HG03571 (cell line): Measurements from ENCODE around the gene MORN1.
"Not testable (repeated sequence)": the region's sequence is repeated elsewhere in the genome, so short reads cannot be mapped to it uniquely, and the experiment has no call there.

Experiments used
- ATAC-seq: cut with Tn5 transposase; IDR thresholded peaks from one replicate; pipeline ENCODE4 v1.9.1; 2021; ENCODE audit not compliant: unreplicated experiment

MORN1 gene

GRCh38 chr1:2297246-2298011 lies 93.9 kb downstream of the MORN1 start:
- ATAC-seq = no peak

DNA sequence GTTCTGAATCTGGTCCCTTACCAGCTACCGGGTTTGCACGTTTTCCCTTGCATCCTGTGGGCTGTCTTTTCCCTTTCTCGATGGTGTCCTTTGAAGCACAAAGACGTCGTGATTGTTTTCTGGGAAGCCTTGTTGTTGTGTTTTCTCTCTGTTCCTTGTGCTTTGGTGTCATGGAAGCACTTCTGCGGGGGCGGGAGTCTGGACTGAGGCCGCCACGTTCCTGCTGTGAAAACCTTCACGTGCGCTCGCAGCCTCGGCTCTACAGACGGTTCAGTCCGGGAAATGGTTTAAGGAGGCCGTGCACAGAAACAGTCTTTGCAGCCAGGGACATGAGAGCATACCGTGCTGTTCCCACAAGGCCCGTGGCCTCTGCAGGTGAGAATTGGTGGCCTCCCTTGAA lies 94.7 kb downstream of the MORN1 start:
- ATAC-seq = no peak

GRCh38 chr1:2296211-2296610 lies 95.1 kb downstream of the MORN1 start:
- ATAC-seq = not testable (repeated sequence)

- no peak for ATAC-seq
Observed at GRCh38 chr1:2295526-2295925, 95.8 kb downstream of the MORN1 start.

- no peak for ATAC-seq
Observed at GRCh38 chr1:2294725-2295078, 96.7 kb downstream of the MORN1 start.

- ATAC-seq = no peak
Observed at GRCh38 chr1:2294033-2294724, 97.2 kb downstream of the MORN1 start.

GRCh38 chr1:2292725-2293450 lies 98.5 kb downstream of the MORN1 start:
- ATAC-seq = no peak

DNA sequence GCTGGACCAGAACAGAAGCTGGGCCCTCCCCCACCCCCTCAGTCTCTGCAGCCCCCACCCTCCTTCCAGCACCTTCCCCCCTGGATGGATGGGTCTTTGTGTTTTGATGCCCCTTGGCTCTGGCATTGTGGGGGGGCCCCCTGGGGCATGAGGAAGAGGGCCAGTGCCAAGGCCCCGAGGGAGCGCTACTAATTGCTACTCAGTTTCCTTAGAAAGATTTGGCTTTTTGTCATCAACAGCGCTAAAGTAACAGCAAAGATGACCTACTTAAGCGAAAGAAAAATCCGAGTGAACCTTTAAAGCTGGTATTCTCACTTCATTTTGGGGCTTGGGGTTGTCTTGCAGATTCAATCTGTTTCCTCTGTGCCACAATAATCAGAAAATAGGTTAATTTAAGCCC lies 99.8 kb downstream of the MORN1 start:
- no peak for ATAC-seq

DNA sequence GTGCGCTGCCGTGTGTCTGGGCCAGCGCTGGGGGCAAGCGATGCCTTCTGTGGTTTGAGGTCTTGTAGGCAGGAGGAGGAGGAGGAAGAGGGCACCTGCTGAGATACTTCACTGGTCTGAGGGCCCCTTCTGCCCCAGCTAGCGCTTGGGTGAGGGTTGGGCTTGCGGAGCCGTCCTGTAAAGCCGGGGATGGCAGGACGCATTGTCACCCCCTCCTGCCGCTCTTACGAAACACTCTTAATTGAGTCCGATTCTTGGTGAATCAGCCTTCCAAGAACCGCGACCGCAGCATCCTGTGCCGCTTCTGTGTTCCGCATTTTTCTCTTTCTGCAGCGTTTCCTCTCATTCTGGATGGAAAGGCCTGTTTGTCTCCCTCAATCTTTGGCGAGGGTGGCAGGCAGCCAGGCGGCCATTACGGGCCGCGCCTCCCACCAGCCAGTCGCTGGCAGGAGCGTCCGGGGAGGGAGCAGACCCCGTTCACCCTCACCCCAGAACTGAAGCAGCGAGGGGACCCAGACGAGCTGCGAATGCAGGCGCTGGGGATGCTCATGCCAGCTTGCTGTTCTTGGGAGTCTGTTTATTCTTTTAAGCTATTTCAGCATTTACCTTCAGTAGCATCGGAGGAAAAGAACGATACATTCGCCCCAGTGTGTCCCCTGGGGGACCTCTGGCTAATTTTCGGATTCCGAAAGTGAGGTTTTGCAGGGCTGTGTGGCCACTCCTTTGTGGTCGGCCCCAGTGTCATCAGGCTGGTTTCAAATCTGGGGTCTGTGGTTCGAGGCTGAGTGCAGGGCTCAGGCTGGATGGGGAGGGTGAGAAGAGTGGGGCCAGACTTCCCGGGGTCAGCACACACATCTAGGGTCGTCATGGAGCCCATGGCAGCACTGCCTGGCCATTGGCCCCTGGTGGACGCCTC lies 100.5 kb downstream of the MORN1 start:
- peak; percentile 56 for ATAC-seq

DNA sequence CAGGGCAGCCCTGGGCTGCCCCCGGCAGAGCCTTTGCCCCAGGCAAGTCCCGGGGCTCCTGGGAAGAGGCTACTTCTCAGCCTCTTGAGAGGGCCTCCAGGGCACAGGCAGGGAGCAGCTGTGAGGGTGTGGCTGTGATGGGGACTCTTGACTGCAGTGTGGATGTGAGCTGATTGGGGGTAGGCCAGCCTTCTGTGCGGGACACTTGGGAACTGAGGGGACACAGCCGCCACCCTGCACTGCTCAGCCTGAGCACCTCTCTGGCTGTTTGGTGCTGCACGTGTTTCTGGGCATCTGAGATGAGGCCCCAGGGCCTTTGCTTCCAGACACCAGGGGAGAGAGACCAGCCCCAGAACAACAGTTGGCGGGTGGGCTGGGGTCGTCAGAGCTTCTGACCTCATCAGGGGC lies 101.2 kb downstream of the MORN1 start:
- peak; percentile 28 for ATAC-seq

GRCh38 chr1:2289607-2290006 lies 101.7 kb downstream of the MORN1 start:
- no peak for ATAC-seq

- ATAC-seq = no peak
Observed at GRCh38 chr1:2288816-2289536, 102.4 kb downstream of the MORN1 start.

- no peak for ATAC-seq
Observed at GRCh38 chr1:2288311-2288710, 103.0 kb downstream of the MORN1 start.

DNA sequence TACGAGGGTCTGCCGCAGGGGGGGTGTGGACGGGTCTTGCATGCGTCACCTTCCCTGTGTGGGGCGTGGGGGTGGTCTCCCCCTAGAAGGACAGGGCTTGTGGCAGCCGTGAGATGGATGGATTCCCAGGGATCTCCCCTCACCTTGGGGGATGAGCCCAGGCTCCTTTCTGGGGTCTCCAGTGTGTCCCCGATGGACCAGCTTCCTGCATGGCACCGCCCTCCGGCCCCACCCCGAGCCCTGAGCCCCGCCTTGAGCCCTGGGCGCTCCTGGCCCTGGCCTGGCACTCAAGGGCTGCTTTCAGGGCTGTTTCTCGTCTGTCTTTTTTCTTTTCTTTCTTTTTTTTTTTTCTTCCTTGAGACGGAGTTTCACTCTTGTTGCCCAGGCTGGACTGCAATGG lies 103.7 kb downstream of the MORN1 start:
- ATAC-seq = no peak

DNA sequence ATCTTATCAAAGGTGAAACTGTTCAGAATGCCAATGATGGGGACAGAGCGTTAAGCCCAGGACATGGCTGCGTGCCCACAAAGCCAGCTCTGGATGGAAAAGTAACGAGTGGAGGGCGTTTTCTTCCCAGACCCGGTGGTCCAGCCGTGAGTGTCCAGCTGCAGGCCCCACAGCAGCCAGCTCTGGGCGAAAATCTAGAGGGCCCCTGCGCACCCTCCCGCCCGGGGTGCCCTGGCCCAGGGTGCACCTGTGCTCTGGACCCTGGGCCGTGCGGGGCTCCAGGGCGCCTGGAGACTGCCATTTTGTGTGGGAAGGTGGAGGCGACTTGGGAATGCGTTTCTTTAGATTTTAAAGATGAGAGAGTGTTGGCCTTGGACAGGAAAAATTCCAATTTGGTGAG lies 104.4 kb downstream of the MORN1 start:
- ATAC-seq = no peak

DNA sequence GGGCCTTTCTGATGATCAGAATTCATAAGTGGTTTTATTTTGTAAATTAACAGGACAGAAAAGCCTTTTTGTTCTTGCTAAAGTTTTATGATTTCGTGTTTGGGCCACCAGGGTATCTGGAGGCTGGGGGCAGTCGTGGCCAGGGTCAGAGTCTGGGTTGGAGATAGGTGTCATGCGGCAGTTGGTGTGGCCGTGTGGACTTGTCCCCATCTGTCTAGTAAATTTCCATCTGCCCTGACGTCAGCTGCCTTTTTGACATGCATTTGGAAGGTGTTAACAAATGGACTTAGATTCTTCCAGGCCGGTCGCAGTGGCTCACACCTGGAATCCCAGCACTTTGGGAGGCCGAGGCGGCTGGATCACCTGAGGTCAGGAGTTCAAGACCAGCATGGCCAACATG lies 106.4 kb downstream of the MORN1 start:
- no peak for ATAC-seq

GRCh38 chr1:2283991-2284895 lies 107.1 kb downstream of the MORN1 start:
- ATAC-seq = no peak

DNA sequence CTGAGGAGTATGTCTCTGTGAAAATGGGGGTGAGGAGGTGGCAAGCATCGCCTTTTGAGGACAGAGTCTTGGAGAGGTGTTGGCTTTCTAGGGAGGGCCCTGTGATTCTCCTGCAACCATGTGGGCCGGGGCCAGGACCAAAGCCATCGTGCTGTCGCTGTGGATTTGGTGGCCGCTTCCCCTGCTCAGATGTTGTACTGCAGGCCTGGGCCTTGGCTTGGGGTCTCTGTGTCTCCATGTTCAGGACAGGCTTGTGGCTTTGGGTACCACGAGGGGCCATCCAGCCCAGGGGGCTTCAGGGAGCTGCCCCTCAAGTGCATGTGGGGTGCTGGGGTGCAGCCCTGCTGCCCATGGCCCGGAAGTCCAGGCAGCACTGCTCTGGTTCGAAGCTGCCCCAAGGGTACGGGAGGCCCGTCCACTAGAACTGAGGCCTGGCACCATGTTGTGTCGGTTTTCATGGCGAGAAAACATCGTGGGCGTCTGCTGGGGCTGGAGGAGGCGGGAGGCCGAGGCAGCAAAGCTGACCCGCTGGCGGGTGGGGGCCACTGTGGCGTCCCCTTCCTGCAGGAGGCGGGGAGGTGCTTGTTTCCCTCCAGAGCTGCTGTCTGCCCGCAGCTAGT lies 107.9 kb downstream of the MORN1 start:
- no peak for ATAC-seq
